ENCODE results near the gene KCNH1. TPM values are rescaled to one million over a fixed set of nuclear protein-coding genes. Genes with fewer than 3 reads are reported as not detected.

The KCNH1 gene
- total and polyA plus RNA-seq, 2 donors from 2014 or later = 0.54 TPM; not detected in 1

DNA sequence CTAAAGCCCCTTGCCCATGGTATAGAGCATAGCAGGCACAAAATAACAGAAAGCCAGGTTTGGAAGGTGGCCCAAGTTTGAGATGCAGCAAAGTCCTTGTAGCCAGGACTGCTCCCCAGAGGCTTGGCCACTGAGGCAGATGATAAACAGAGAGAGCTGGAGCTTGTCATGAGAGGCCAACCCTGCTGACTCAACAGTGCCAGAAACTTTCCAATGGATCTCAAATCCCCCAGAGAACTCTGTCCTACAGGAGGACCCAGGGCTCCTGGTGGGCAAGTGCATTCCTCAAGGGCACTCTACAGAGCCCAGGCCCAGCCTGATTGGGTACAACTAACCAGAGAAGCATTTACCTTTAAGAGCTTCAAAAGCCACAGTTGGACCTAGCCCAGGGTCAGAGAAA is 280.7 kb downstream of the KCNH1 start:
- FAIRE-seq (no peak), DNase-seq (no peak)
- H3K36me3 ChIP-seq (ENCODE audit: control insufficient read depth in 2 of 3, insufficient read depth in 3 of 3, low read length in 3 of 3) = no peaks in the 10 kb centered on the region
- intact Hi-C loops (cut with DNase I) = no loop called here
- H3K4me1 ChIP-seq (ENCODE audit: control insufficient read depth in 2 of 3, insufficient read depth in 2 of 3, low read depth in 1 of 3, low read length in 3 of 3) = no peaks in the 10 kb centered on the region
- no peaks in the 10 kb centered on the region for H3K27me3 ChIP-seq (ENCODE audit: control insufficient read depth, insufficient read depth, low read length)
- TF ChIP-seq, protein P1, sequence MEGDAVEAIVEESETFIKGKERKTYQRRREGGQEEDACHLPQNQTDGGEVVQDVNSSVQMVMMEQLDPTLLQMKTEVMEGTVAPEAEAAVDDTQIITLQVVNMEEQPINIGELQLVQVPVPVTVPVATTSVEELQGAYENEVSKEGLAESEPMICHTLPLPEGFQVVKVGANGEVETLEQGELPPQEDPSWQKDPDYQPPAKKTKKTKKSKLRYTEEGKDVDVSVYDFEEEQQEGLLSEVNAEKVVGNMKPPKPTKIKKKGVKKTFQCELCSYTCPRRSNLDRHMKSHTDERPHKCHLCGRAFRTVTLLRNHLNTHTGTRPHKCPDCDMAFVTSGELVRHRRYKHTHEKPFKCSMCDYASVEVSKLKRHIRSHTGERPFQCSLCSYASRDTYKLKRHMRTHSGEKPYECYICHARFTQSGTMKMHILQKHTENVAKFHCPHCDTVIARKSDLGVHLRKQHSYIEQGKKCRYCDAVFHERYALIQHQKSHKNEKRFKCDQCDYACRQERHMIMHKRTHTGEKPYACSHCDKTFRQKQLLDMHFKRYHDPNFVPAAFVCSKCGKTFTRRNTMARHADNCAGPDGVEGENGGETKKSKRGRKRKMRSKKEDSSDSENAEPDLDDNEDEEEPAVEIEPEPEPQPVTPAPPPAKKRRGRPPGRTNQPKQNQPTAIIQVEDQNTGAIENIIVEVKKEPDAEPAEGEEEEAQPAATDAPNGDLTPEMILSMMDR (IDR thresholded peaks at IDR 0.05; ENCODE audit: borderline replicate concordance, extremely low read depth, insufficient read depth) = no peak
- no peak overlapping the region for H3K4me3 ChIP-seq (ENCODE audit: low read length in 3 of 3)
- H3K9ac ChIP-seq (ENCODE audit: low read length in 3 of 3) = no peak overlapping the region
- no peak overlapping the region for H3K27ac ChIP-seq (ENCODE audit: low read depth in 2 of 2, low read length in 2 of 2)
- no peaks in the 10 kb centered on the region for H3K9me3 ChIP-seq (ENCODE audit: control insufficient read depth in 2 of 3, insufficient read depth in 1 of 3, low read length in 3 of 3)

DNA sequence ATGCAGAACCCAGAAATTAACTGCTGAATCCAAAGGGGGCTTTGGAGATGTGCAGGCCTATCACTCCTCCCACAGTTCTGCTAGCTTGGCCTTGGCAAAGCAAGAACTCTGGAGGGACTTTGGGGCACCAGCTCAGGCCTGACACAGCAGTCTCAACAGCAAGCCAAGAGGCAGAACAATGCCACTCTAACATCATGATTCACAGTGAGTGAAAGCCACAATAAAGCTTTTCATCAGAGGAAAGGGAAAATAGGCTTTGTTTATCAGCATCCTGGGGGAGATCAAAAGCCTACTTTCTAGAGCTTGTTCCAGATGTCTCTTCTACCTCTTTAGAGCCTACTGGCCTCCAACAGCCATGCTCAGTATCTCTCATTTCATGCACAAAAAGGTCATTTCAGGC is 283.4 kb downstream of the KCNH1 start:
- no peaks in the 10 kb centered on the region for H3K4me1 ChIP-seq (ENCODE audit: control insufficient read depth in 2 of 3, insufficient read depth in 2 of 3, low read depth in 1 of 3, low read length in 3 of 3)
- TF ChIP-seq, protein P1 (IDR thresholded peaks at IDR 0.05; ENCODE audit: borderline replicate concordance, extremely low read depth, insufficient read depth) = no peak
- H3K36me3 ChIP-seq (ENCODE audit: control insufficient read depth in 2 of 3, insufficient read depth in 3 of 3, low read length in 3 of 3) = no peaks in the 10 kb centered on the region
- FAIRE-seq (no peak), DNase-seq (no peak)
- no peaks in the 10 kb centered on the region for H3K27me3 ChIP-seq (ENCODE audit: control insufficient read depth, insufficient read depth, low read length)
- intact Hi-C loops (cut with DNase I) = no loop called here
- H3K9ac ChIP-seq (ENCODE audit: low read length in 3 of 3) = no peak overlapping the region
- no peak overlapping the region for H3K4me3 ChIP-seq (ENCODE audit: low read length in 3 of 3)
- H3K9me3 ChIP-seq (ENCODE audit: control insufficient read depth in 2 of 3, insufficient read depth in 1 of 3, low read length in 3 of 3) = no peaks in the 10 kb centered on the region
- no peak overlapping the region for H3K27ac ChIP-seq (ENCODE audit: low read depth in 2 of 2, low read length in 2 of 2)

DNA sequence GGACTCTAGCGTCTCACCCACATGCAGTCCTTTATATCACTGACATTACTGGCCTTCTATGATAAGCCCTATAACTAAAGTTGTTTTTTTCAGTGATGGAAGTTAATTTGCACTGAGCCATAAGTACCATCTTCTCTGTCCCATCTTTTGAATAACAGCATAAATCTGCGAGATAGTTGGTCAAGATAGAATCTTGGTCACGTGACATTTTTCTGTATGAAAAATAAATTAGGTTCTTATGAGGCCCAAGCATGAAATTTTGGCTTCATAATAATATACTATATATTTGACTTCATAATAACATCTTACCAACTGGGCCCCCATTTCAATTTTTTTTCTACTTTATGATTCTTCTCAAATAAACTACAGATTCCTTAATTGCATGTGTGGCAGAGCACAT is 285.5 kb downstream of the KCNH1 start:
- no peak for FAIRE-seq
- TF ChIP-seq, protein P1 (IDR thresholded peaks at IDR 0.05; ENCODE audit: borderline replicate concordance, extremely low read depth, insufficient read depth) = no peak
- Histone ChIP-seq H3K4me3 (ENCODE audit: low read length in 3 of 3) (no peak overlapping the region), H3K36me3 (ENCODE audit: control insufficient read depth in 2 of 3, insufficient read depth in 3 of 3, low read length in 3 of 3) (no peaks in the 10 kb centered on the region), H3K27me3 (ENCODE audit: control insufficient read depth, insufficient read depth, low read length) (no peaks in the 10 kb centered on the region), H3K4me1 (ENCODE audit: control insufficient read depth in 2 of 3, insufficient read depth in 2 of 3, low read depth in 1 of 3, low read length in 3 of 3) (no peaks in the 10 kb centered on the region), H3K27ac (ENCODE audit: low read depth in 2 of 2, low read length in 2 of 2) (no peak overlapping the region), H3K9me3 (ENCODE audit: control insufficient read depth in 2 of 3, insufficient read depth in 1 of 3, low read length in 3 of 3) (no peaks in the 10 kb centered on the region), H3K9ac (ENCODE audit: low read length in 3 of 3) (no peak overlapping the region)
- DNase-seq = no peak
- intact Hi-C loops (cut with DNase I) = no loop called here

DNA sequence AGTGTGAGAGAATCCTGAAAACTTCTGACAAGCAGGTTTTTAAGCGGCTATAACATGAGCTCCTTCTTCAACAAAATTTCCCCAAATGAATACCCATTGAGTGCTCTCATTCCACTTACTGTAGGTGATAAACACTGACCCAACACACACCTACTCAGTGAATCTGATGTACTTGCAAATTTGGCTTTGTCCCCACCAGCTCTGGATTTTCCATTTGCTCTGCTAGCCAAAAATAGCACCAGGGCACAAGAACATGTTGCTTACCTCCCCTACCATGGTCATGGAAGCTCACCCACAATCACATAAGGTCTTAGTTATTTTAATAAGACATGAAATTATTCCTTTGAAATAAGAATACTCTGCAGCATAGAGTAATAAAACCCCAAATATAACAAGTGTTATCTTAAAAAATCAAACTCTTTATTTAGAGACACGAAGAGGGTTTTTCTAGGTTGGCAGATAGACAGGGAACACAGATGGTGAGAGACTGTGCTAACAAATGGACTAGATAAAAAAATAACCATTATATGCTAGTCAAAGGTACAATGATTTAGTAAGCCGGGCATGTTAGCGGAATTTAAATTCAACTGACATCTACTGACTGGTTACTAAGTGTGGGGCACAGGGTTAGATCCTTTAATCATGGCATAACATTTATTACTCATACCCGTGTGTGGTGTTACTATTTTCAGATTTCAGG is 291.9 kb downstream of the KCNH1 start:
- Histone ChIP-seq H3K4me1 (ENCODE audit: control insufficient read depth in 2 of 3, insufficient read depth in 2 of 3, low read depth in 1 of 3, low read length in 3 of 3) (no peaks in the 10 kb centered on the region), H3K9me3 (ENCODE audit: control insufficient read depth in 2 of 3, insufficient read depth in 1 of 3, low read length in 3 of 3) (no peaks in the 10 kb centered on the region), H3K9ac (ENCODE audit: low read length in 3 of 3) (no peak overlapping the region), H3K27ac (ENCODE audit: low read depth in 2 of 2, low read length in 2 of 2) (no peak overlapping the region), H3K27me3 (ENCODE audit: control insufficient read depth, insufficient read depth, low read length) (no peaks in the 10 kb centered on the region), H3K36me3 (ENCODE audit: control insufficient read depth in 2 of 3, insufficient read depth in 3 of 3, low read length in 3 of 3) (no peaks in the 10 kb centered on the region), H3K4me3 (ENCODE audit: low read length in 3 of 3) (no peak overlapping the region)
- no peak for FAIRE-seq
- TF ChIP-seq, protein P1 (IDR thresholded peaks at IDR 0.05; ENCODE audit: borderline replicate concordance, extremely low read depth, insufficient read depth) = no peak
- intact Hi-C loops (cut with DNase I) = no loop called here
- DNase-seq = no peak

Data from kidney (tissue), 14 donors.